ENCODE measurements around the gene HES2.
"Not testable (repeated sequence)": the region's sequence is repeated elsewhere in the genome, so short reads cannot be mapped to it uniquely, and the experiment has no call there.

Gene HES2

GRCh38 chr1:6453895-6454855, 34.5 kb upstream of the HES2 start:
- not testable (repeated sequence) for DNase-seq

GRCh38 chr1:6450943-6451373, 31.2 kb upstream of the HES2 start:
- DNase-seq, result no peak

DNA sequence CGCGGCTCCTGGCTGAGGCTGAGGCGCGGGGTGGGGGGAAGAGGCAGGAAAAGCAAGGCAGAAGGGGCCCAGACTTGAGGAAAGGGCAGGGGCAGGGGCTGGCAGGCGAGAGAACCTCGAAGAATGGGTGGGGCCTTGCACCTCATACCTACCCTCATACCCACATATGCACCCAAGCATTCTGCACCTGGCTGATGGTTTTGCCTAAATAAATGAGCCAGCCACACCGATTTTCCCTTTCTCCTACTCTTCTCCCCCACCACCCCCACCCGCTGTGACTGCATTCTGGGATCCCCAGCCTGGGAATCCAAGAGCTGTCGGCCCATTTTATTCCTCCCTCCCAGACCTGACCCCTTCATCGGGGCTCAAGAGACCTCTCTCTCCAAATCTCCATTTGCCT, 30.8 kb upstream of the HES2 start:
- not testable (repeated sequence) for DNase-seq

DNA sequence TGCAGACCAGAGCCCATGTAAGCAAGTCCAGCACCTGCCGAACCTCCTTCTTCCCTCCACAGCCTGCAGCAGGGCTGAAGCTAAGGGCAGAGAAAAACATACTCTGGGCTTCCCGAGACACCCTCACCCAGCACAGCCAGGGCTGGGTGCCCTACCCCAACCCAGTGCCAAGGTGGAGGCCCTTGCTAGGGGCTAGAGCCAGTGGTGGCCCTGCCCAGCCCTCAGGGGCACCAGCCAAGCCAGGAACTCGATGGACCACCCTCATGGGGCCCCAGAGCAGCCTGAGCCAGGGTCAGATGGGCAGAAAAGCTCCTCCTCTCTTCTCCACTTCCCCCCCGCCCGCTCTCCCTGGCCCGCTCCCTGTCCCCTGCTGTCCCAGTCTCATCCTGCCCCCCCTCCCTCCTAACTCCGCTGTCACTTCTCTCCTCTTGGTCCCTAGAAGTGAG, 30.3 kb upstream of the HES2 start:
- DNase-seq, result no peak

DNA sequence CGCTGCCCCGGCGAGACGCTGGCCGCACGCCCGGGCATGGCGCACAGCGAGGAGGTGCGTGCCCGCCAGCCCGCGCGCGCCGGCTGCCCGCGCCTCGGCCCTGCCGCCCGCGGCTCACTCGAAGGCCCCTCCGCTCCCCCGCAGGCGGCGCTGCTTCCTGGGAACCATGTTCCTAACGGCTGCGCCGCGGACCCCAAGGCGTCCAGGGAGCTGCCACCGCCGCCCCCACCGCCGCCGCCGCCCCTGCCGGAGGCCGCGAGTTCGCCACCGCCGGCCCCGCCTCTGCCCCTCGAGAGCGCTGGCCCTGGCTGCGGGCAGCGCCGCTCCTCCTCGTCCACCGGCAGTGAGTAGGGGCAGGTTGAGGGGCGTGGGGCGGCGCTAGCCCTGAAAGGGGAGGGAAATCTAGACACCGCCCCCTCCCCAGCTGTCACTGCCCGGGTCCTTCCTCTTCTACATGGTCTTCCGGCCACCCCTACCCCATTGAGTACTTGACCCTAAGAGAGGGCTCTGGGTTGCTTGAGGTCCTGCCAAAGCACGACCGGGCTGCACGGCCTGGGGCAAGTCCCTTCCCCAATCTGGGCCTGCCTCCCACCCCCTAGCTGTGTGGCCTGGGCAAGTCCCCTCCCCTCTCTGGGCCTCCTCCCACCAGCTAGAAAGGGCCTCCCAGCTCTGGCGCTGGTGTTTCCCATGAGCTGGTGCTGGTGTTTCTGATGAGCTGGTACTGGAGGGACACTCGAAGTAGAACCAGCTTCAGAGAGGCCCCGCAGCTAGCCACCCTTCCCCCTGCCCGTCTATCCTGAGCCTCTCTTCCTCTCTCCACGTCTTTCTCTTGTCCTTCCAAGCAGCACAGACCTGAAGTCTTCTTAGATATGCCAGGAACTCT, 29.3 kb upstream of the HES2 start:
- peak; percentile 43 for DNase-seq

DNA sequence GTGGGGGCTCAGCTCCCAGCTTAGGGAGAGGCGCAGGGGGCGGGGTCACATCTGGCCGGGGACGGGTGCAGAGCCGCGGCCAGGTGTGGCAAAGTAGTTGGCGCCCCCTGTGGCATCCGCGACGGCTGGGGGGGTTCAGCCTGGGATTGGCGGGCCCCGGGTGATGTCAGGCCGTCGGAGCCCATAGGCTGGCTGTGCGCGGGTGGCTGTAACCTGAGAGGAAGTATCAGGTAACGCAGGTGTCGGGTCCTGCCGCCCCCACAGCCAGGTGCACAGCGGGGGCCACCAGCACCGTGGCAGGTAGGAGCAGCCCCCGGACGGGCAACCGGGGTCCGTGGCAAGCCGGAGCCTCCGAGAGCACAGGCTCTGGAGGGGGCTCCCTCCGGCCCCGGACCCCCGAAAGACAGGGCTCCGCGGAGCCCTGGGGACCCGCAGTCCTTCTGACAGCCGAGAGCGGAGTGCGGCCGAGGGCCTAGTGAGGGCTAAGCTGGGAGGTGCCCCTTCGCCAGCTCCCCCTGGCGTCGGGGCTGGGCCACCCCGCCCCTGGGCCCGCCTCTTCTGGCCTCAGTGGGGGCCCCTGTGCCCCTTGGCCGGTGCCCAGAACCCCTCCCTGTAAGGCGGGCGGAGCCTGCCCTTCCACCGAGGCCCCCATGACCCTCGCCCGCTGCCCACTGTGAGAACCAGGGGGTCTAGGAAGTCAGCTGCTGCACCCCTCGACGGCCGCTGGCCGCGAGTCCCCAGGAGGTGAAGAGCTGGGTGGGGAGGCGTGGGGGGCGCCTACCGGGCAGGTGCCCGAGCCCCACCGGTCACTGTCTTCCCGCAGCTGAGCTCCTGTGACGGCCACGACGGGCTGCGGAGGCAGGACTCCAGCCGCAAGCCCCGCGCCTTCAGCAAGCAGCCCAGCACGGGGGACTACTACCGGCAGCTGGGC, 28.4 kb upstream of the HES2 start:
- DNase-seq, result peak; percentile 58

GRCh38 chr1:6447016-6447817, 27.5 kb upstream of the HES2 start:
- no peak for DNase-seq

GRCh38 chr1:6446665-6447015, 26.9 kb upstream of the HES2 start:
- no peak for DNase-seq

DNA sequence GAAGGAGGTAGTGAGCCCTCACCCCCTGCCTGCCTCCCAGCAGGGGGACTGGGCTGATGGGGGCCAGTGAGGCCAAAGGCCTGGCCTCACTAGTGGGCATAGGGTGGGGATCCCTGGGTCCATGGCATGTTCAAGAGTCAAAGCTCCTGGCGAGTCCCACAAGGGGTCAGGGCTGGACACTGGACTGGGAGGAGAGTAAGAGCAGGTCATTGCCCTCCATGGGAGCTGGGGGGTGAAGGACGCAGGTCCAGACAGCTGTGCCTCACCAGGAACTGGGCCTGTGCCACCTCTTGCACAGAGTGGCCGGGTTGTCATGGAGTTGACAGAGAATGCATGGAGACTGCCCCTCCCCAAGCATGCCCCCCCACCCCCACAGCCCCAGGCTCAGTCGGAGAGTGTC, 26.2 kb upstream of the HES2 start:
- DNase-seq, result not testable (repeated sequence)

GRCh38 chr1:6445062-6445763, 25.5 kb upstream of the HES2 start:
- DNase-seq, result no peak

GRCh38 chr1:6444377-6444776, 24.7 kb upstream of the HES2 start:
- DNase-seq, result no peak

- DNase-seq, result no peak
Observed at GRCh38 chr1:6443339-6444115, 23.8 kb upstream of the HES2 start.

GRCh38 chr1:6441586-6441985, 21.9 kb upstream of the HES2 start:
- no peak for DNase-seq

GRCh38 chr1:6440198-6441126, 20.7 kb upstream of the HES2 start:
- peak; percentile 71 for DNase-seq

DNA sequence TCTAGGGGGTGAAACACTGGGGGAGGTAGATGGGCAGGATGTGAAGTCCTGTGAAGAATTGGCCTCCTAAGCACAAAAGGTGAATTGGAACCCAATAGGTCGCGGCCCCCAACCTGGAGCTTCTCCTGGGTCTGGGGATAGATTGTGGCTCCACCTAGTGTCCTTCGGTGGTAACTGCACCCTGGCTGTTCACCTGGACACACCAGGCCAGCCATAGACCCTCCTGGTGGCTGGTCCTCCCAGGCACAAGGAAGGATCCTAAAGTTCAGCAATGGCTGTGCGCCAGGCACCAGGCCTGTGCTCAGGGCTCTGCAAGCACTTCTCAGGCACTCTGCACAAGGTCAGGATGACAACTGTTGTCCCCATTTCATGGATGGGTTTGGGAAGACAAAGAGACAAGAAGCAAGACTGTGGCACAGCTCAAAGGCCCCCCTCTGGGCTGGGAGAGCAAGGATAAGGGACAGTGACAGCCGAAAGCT, 18.4 kb upstream of the HES2 start:
- peak; percentile 63 for DNase-seq

GRCh38 chr1:6437012-6437700, 17.4 kb upstream of the HES2 start:
- DNase-seq, result not testable (repeated sequence)

DNA sequence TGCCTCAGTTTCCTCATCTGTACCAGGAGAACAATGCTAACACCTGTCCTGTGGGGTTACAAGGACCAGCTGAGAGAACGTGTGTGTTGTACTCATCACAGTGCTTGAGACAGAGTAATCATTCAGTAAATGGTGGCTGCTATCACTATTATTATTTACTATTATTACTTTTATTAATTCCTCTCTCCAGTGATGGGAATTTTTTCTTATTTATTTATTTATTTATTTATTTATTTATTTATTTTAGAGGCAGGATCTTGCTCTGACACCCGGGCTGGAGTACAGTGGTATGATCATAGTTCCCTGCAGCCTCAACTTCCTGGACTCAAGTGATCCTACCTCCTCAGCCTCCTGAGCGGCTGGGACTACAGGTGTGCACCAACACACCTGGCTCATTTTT, 16.6 kb upstream of the HES2 start:
- not testable (repeated sequence) for DNase-seq

DNA sequence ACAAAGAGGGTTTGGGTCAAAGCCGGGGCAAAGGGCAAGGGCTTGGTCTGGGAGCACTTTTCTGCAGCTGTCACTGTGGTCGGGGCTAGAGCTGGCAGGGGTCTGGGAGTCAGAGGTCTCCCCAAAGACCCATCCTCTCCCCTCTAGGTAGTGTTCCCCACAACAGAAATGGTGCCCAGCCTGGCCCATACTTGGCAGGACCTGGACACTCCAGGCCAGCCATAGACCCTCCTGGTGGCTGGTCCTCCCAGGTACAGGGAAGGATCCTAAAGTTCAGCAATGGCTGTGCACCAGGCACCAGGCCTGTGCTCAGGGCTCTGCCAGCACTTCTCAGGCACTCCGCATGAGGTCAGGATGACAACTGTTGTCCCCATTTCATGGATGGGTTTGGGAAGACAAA, 15.8 kb upstream of the HES2 start:
- DNase-seq, result no peak
